CD14-positive monocyte (primary cell): ENCODE measurements around the gene PXN. TPM values are rescaled to one million over a fixed set of nuclear protein-coding genes. Genes with fewer than 3 reads are reported as not detected.

Experiments used
- DNase-seq, 3 donors: peaks; one replicate each; pipeline ENCODE4 v3.0.0-alpha.2; 2011 to 2022
- H2AFZ ChIP-seq: 2 replicates; pipeline ENCODE4 v1.6.0; 2012; ENCODE audit warnings: mild to moderate bottlenecking, low read depth, low read length, inconsistent platforms; ENCODE audit not compliant: insufficient read depth, poor library complexity, severe bottlenecking
- H3K27ac ChIP-seq, 2 donors: 1 replicate in 1 of 2; 2 replicates in 1 of 2; pipeline ENCODE4 v1.5.1; 2012 to 2013; ENCODE audit warnings: low read length in 2 of 2, control low read depth in 1 of 2, inconsistent platforms in 1 of 2, low read depth in 1 of 2, mild to moderate bottlenecking in 1 of 2
- H3K27me3 ChIP-seq, 2 donors: one replicate each; pipeline versions ENCODE4 v1.6.0 to v1.6.1; 2011 to 2013; ENCODE audit warnings: low read length in 2 of 2; ENCODE audit not compliant: control insufficient read depth in 2 of 2, insufficient read depth in 2 of 2
- H3K36me3 ChIP-seq, 2 donors: replicated peaks in 1 of 2; 1 replicate in 1 of 2; 2 replicates in 1 of 2; pipeline versions ENCODE4 v1.5.1 to v1.6.1; 2012 to 2013; ENCODE audit warnings: low read length in 2 of 2, control low read depth in 1 of 2, inconsistent platforms in 1 of 2, mild to moderate bottlenecking in 1 of 2; ENCODE audit not compliant: insufficient read depth in 2 of 2, control insufficient read depth in 1 of 2
- H3K4me1 ChIP-seq, 2 donors: 1 replicate in 1 of 2; 2 replicates in 1 of 2; pipeline versions ENCODE4 v1.5.1 to v1.6.1; 2012 to 2013; ENCODE audit warnings: low read length in 2 of 2, control low read depth in 1 of 2, inconsistent platforms in 1 of 2, mild to moderate bottlenecking in 1 of 2, moderate library complexity in 1 of 2; ENCODE audit not compliant: insufficient read depth in 2 of 2, control insufficient read depth in 1 of 2
- H3K4me2 ChIP-seq: replicated peaks from 2 replicates; pipeline ENCODE3; 2012; ENCODE audit warnings: low read length, moderate library complexity, mild to moderate bottlenecking; ENCODE audit not compliant: poor library complexity, severe bottlenecking; ENCODE audit errors: extremely low read depth
- H3K4me3 ChIP-seq, 3 experiments: fragments of 200-600 bp in 1 of 3; sonication (generic) in 1 of 3; replicated peaks in 1 of 3; 1 replicate in 2 of 3; 2 replicates in 1 of 3; pipeline ENCODE4 v1.5.1; 2011 to 2013; ENCODE audit warnings: low read length in 3 of 3, mild to moderate bottlenecking in 3 of 3, control low read depth in 2 of 3, low read depth in 2 of 3, inconsistent platforms in 1 of 3, moderate library complexity in 1 of 3
- H3K79me2 ChIP-seq: 2 replicates; pipeline ENCODE4 v1.6.0; 2012; ENCODE audit warnings: mild to moderate bottlenecking, control low read depth, inconsistent platforms, low read length, moderate library complexity; ENCODE audit not compliant: insufficient read depth
- H3K9ac ChIP-seq: 2 replicates; pipeline ENCODE4 v1.6.0; 2017; ENCODE audit warnings: low read length, mild to moderate bottlenecking; ENCODE audit not compliant: insufficient read depth, poor library complexity, severe bottlenecking
- H3K9me3 ChIP-seq, 2 donors: replicated peaks in 1 of 2; 1 replicate in 1 of 2; 2 replicates in 1 of 2; pipeline versions ENCODE4 v1.5.1 to v1.6.1; 2012 to 2013; ENCODE audit warnings: low read length in 2 of 2, control low read depth in 1 of 2; ENCODE audit not compliant: control insufficient read depth in 1 of 2, insufficient read depth in 1 of 2
- H4K20me1 ChIP-seq: 2 replicates; pipeline ENCODE4 v1.6.0; 2012; ENCODE audit warnings: mild to moderate bottlenecking, low read length, control low read depth, moderate library complexity; ENCODE audit not compliant: insufficient read depth
- H3K27ac Mint-ChIP-seq, 7 donors: one replicate each; pipeline ENCODE4 v1.8.0; 2020; ENCODE audit warnings: mild to moderate bottlenecking in 7 of 7, mixed read lengths in 7 of 7, moderate library complexity in 6 of 7, inconsistent platforms in 2 of 7
- H3K27me3 Mint-ChIP-seq, 3 donors: one replicate each; pipeline ENCODE4 v1.8.0; 2021 to 2022; ENCODE audit warnings: low read depth in 3 of 3, mild to moderate bottlenecking in 3 of 3, mixed read lengths in 3 of 3, moderate library complexity in 3 of 3, inconsistent platforms in 1 of 3
- H3K36me3 Mint-ChIP-seq, 2 donors: one replicate each; pipeline ENCODE4 v1.8.0; 2020; ENCODE audit warnings: mixed read lengths in 2 of 2, inconsistent platforms in 1 of 2, mild to moderate bottlenecking in 1 of 2
- H3K4me1 Mint-ChIP-seq: one replicate; pipeline ENCODE4 v1.8.0; 2020; ENCODE audit warnings: mild to moderate bottlenecking, mixed read lengths
- H3K4me3 Mint-ChIP-seq, 2 donors: one replicate each; pipeline ENCODE4 v1.8.0; 2020; ENCODE audit warnings: mild to moderate bottlenecking in 2 of 2, mixed read lengths in 2 of 2, moderate library complexity in 1 of 2
- H3K9me3 Mint-ChIP-seq, 7 donors: one replicate each; pipeline ENCODE4 v1.8.0; 2020 to 2022; ENCODE audit warnings: mixed read lengths in 7 of 7, mild to moderate bottlenecking in 6 of 7, moderate library complexity in 6 of 7, inconsistent platforms in 2 of 7
- WGBS: methylation state at CpG from one replicate; pipeline ENCODE4 v1.1.5; 2013; ENCODE audit warnings: missing lambda C conversion rate; ENCODE audit not compliant: insufficient coverage; 5-methylcytosine and 5-hydroxymethylcytosine counted together
- intact Hi-C, 2 donors: fragments of 100-400 bp; cut with micrococcal nuclease; formaldehyde crosslinking; loops; one replicate each; pipeline versions ENCODE4 v1.15.0 to v1.15.1; 2023
- polyA plus RNA-seq, 3 donors: library from polyadenylated mRNA; depleted of rRNA in 1 of 3; unstranded in 2 of 3; stranded (reverse) in 1 of 3; fragments of 300-500 nt in 2 of 3; fragments of >200 nt in 1 of 3; fragmentation: Illumina TruSeq in 2 of 3; gene quantifications; 1 replicate in 2 of 3; 2 replicates in 1 of 3; pipeline ENCODE4 v1.2.3, GENCODE V29; 2012 to 2021
- TF ChIP-seq, protein P1 (sequence below): fragments of 200-600 bp; IDR thresholded peaks from one replicate; pipeline ENCODE4 v1.8.0; 2022; ENCODE audit warnings: antibody characterized with exemption, mild to moderate bottlenecking

Gene PXN
- polyA plus RNA-seq, 3 donors, result 62.5 to 106 (median 98.4) TPM

DNA sequence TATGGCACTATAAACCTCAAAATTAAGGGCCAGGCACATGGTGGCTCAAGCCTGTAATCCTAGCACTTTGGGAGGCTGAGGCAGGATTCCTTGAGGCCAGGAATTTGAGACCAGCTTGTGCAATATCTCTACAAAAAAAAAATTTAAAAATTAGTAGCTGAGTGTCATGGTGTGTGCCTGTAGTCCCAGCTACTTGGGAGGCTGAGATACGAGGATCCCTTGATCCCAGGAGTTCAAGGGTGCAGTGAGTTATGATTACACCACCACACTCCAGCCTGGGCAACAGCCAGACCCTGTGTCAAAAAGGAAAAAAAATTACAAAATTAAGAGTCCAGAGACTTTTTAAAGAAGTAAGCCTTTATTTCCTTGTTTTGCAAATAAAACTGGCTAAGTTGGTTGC is 69.2 kb downstream of the PXN start:
- H3K27ac ChIP-seq, result no peak overlapping the region
- Mint-ChIP-seq H3K36me3 (peaks cover 30 to 31% of the 10 kb centered on the region in 2 donors), H3K4me3 (no peak overlapping the region), H3K27ac (no peak overlapping the region), H3K27me3 (peaks cover 0 to 2% (median 0%) of the 10 kb centered on the region in 3 donors), H3K4me1 (peaks cover 33% of the 10 kb centered on the region), H3K9me3 (no peaks in the 10 kb centered on the region)
- no peak overlapping the region for H3K4me2 ChIP-seq
- TF ChIP-seq, protein P1, sequence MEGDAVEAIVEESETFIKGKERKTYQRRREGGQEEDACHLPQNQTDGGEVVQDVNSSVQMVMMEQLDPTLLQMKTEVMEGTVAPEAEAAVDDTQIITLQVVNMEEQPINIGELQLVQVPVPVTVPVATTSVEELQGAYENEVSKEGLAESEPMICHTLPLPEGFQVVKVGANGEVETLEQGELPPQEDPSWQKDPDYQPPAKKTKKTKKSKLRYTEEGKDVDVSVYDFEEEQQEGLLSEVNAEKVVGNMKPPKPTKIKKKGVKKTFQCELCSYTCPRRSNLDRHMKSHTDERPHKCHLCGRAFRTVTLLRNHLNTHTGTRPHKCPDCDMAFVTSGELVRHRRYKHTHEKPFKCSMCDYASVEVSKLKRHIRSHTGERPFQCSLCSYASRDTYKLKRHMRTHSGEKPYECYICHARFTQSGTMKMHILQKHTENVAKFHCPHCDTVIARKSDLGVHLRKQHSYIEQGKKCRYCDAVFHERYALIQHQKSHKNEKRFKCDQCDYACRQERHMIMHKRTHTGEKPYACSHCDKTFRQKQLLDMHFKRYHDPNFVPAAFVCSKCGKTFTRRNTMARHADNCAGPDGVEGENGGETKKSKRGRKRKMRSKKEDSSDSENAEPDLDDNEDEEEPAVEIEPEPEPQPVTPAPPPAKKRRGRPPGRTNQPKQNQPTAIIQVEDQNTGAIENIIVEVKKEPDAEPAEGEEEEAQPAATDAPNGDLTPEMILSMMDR, result no peak
- intact Hi-C loops, result no loop called here
- H2AFZ ChIP-seq, result no peak overlapping the region
- no peak overlapping the region for H3K9ac ChIP-seq
- no peak for DNase-seq
- no peaks in the 10 kb centered on the region for H3K9me3 ChIP-seq
- peaks cover 33 to 38% of the 10 kb centered on the region in 2 donors for H3K36me3 ChIP-seq
- no CpG with 5 or more reads among the region's 1 CpG for WGBS
- H3K79me2 ChIP-seq, result peaks cover 71% of the 10 kb centered on the region
- H3K27me3 ChIP-seq, result no peaks in the 10 kb centered on the region
- peaks cover 34% of the 10 kb centered on the region for H4K20me1 ChIP-seq
- no peak overlapping the region for H3K4me3 ChIP-seq
- peaks cover 29 to 44% of the 10 kb centered on the region in 2 donors for H3K4me1 ChIP-seq

DNA sequence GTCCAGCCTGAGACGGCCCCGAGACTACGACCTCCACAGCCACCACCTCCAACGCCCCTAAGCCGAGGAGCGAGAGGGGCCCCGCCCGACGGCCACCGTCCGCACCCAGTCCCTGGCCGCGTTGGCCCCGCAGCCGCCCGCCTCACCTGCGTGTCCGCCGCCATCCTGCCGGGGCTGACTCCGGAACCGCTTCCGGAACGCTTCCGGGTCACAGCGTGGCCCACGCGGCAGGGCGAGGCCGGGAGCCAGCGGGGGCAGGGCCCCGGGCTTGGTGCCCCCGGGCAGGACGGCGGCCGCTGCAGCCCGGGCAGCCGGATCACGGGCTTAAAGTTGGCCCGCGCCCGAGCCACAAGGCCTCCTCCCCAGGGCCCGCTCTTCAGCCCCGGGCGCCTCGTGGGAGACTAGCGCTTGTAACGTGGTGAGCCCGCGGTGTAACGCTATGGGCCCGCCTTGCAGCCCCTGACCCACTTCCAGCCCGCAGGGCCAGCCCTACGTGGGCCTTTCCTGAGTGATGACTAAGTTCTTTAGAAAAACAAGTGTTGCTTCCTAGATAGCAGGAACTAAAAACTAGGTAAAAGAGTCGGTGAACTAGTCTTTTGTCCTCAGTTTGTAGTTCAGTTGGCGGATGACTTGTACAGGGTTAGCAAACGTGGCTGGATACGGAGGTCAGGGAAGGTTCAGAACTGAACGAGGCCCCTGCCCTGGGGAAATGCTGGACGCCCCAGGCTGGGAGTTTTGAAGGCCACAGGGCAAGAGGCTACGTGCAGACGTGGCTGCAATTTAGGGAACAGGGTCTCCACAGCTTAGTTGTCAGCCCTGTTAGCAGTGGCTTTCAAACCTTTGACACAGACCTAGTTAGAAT is 70.8 kb downstream of the PXN start, which contains the start of gene GCN1:
Gene GCN1, minus strand, starts transcription at position 182 of the 862 bp plus-strand sequence. Its CDS starts 18 bp downstream, at position 164.
- Histone ChIP-seq H3K27me3 (no peaks in the 10 kb centered on the region), H3K9me3 (no peaks in the 10 kb centered on the region), H3K9ac (peak within 1 kb of the TSS; percentile 79), H3K79me2 (peaks cover 71% of the 10 kb centered on the region), H3K27ac (peak within 1 kb of the TSS; percentile 50 to 81), H3K4me1 (peaks cover 20 to 33% of the 10 kb centered on the region in 2 donors), H4K20me1 (peaks cover 36% of the 10 kb centered on the region), H3K4me3 (peak within 1 kb of the TSS; percentile 55 to 92 (median 90)), H3K4me2 (peak within 1 kb of the TSS; percentile 96), H3K36me3 (peaks cover 38 to 53% of the 10 kb centered on the region in 2 donors), H2AFZ (peak within 1 kb of the TSS; percentile 100)
- Mint-ChIP-seq H3K27me3 (no peaks in the 10 kb centered on the region), H3K9me3 (no peaks in the 10 kb centered on the region), H3K4me3 (peak within 1 kb of the TSS; percentile 77 to 87), H3K27ac (peak within 1 kb of the TSS; percentile 78 to 91 (median 87)), H3K4me1 (peaks cover 25% of the 10 kb centered on the region), H3K36me3 (peaks cover 37 to 39% of the 10 kb centered on the region in 2 donors)
- WGBS, result 1% methylated on average over 59 of the region's 62 CpGs
- peak; percentile 57 to 66 (median 60) for DNase-seq
- intact Hi-C loops, result no loop called here
- TF ChIP-seq, protein P1, result no peak
